ENCODE results near the gene ATF6. TPM values are rescaled to one million over a fixed set of nuclear protein-coding genes. Genes with fewer than 3 reads are reported as not detected.

Gene ATF6
- total RNA-seq, 1 experiment from 2014 or later: 20.9 TPM

GRCh38 chr1:162013289-162013688 is 247.2 kb downstream of the ATF6 start (continued):
- TF ChIP-seq EZH2phosphoT487 (IDR thresholded peaks at IDR 0.05; ENCODE audit: borderline replicate concordance) (no peak), ZNF274 (IDR thresholded peaks at IDR 0.05; ENCODE audit: low read depth, low read length) (no peak)

Other genes starting within 250 kb of the ATF6 start
- not detected for gene HSPA6, start 241.8 kb upstream of the ATF6 start, total RNA-seq (2021; ENCODE audit: unreplicated experiment)
- gene FCGR3A, start 216.5 kb upstream of the ATF6 start, total RNA-seq (2021; ENCODE audit: unreplicated experiment): 0.17 TPM
- not detected for gene FCGR3B, start 135.1 kb upstream of the ATF6 start, total RNA-seq (2021; ENCODE audit: unreplicated experiment)
- gene FCGR2B, start 103.2 kb upstream of the ATF6 start, total RNA-seq (2021; ENCODE audit: unreplicated experiment): not detected
- gene FCRLA, start 59.1 kb upstream of the ATF6 start, total RNA-seq (2021; ENCODE audit: unreplicated experiment): 0.25 TPM
- 1.0 TPM for gene FCRLB, start 44.8 kb upstream of the ATF6 start, total RNA-seq (2021; ENCODE audit: unreplicated experiment)
- gene DUSP12, start 16.5 kb upstream of the ATF6 start, total RNA-seq (2021; ENCODE audit: unreplicated experiment): 31.6 TPM

Measured in HCT116 (cell line).